Measurements from ENCODE around the gene TMEM132E. TPM values are rescaled to one million over a fixed set of nuclear protein-coding genes. Genes with fewer than 3 reads are reported as not detected.

The TMEM132E gene
- total RNA-seq, 1 donor from 2014 or later: not detected

DNA sequence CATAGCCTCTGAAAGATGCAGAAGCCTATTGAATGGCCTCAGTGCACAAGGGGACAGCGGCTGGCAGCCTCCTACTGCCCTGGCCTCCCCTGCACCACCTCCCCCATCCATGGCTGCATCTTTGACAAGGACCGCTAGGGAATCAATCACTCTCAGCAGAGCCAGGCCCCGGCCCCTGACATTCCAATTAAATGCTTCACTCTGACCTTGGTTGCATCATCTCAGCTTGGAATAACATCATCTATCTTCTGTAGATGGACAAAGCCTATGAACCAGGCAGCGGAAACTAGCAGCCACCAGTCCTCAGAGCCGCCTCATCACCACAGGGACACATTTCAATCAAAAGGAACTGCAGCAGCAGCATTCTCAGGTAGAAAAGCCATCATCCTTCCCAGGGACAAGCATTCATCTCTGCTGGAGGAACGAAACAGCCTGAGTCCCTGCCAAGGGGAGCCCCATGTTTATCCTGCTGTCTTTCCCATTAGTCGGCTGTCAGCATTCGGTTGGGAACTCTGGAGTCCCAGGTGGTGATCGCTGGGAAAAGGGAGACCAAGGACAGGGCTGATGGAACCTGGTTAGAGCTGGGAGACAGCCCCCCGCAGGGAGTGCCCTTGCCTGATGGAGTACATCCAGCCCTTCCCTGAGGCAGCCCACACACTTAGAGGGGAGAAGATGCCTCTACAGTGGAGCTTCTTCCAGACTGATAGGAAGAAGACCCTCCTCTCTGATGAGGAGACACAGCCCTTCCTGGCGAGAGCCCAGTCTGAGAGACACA lies 11.5 kb upstream of the TMEM132E start:
- TF ChIP-seq, protein P1, sequence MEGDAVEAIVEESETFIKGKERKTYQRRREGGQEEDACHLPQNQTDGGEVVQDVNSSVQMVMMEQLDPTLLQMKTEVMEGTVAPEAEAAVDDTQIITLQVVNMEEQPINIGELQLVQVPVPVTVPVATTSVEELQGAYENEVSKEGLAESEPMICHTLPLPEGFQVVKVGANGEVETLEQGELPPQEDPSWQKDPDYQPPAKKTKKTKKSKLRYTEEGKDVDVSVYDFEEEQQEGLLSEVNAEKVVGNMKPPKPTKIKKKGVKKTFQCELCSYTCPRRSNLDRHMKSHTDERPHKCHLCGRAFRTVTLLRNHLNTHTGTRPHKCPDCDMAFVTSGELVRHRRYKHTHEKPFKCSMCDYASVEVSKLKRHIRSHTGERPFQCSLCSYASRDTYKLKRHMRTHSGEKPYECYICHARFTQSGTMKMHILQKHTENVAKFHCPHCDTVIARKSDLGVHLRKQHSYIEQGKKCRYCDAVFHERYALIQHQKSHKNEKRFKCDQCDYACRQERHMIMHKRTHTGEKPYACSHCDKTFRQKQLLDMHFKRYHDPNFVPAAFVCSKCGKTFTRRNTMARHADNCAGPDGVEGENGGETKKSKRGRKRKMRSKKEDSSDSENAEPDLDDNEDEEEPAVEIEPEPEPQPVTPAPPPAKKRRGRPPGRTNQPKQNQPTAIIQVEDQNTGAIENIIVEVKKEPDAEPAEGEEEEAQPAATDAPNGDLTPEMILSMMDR (IDR thresholded peaks at IDR 0.05; ENCODE audit: insufficient read depth, low read length, severe bottlenecking): no peak

DNA sequence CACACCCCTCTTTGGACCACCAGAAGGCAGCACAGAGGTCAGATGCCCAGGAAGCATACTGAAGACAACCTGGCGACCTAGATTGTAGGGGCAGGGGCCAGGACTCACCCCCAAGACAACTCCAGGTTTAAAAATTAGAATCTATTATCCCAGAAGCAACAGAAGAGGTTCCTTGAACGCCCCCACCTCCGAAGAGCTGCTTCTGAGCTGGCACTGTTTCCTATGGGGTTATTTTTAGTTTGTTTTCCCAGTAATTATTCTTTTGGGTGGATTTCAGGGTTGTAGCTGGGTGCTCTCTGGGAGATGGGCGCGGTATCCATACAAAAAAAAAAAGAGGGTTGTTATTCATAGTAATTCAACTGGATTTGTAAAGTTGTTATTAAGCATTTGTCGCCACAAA lies 10.4 kb upstream of the TMEM132E start:
- TF ChIP-seq, protein P1 (IDR thresholded peaks at IDR 0.05; ENCODE audit: insufficient read depth, low read length, severe bottlenecking): no peak
- H3K36me3 ChIP-seq (ENCODE audit: control insufficient read depth, insufficient read depth, low read length): no peaks in the 10 kb centered on the region
- no peak for DNase-seq (ENCODE audit: low read depth)
- no peak for FAIRE-seq
- H3K4me3 ChIP-seq (ENCODE audit: low read depth, low read length): no peak overlapping the region
- H3K27me3 ChIP-seq (ENCODE audit: control insufficient read depth, insufficient read depth, low read length): no peaks in the 10 kb centered on the region

More for the DNA sequence above, 11.5 kb upstream of the TMEM132E start:
- Histone ChIP-seq H3K4me3 (ENCODE audit: low read depth, low read length) (no peak overlapping the region), H3K27me3 (ENCODE audit: control insufficient read depth, insufficient read depth, low read length) (no peaks in the 10 kb centered on the region), H3K36me3 (ENCODE audit: control insufficient read depth, insufficient read depth, low read length) (no peaks in the 10 kb centered on the region)
- FAIRE-seq (no peak), DNase-seq (ENCODE audit: low read depth) (no peak)

DNA sequence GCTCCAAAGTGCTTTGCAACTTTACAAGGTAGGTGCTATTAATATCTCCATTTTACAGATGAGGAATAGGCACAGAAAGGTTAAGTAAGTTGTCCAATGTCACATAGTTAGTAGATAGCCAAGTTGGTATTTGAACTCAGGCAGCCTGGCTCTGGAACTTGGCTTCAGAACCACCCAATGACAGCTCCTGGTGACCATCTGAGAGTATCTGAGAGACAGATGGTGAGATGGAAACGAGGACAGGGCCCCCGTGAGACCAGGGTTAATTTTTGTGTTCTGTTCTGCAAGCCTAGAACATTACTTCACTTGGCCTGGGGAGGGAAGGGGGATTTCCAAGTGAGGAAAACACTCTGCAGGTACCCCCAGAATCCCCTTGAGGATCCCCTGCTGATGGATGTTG lies 9.8 kb upstream of the TMEM132E start:
- H3K27me3 ChIP-seq (ENCODE audit: control insufficient read depth, insufficient read depth, low read length): no peaks in the 10 kb centered on the region
- DNase-seq (ENCODE audit: low read depth): no peak
- FAIRE-seq: no peak
- TF ChIP-seq, protein P1 (IDR thresholded peaks at IDR 0.05; ENCODE audit: insufficient read depth, low read length, severe bottlenecking): no peak
- H3K36me3 ChIP-seq (ENCODE audit: control insufficient read depth, insufficient read depth, low read length): no peaks in the 10 kb centered on the region
- no peak overlapping the region for H3K4me3 ChIP-seq (ENCODE audit: low read depth, low read length)

DNA sequence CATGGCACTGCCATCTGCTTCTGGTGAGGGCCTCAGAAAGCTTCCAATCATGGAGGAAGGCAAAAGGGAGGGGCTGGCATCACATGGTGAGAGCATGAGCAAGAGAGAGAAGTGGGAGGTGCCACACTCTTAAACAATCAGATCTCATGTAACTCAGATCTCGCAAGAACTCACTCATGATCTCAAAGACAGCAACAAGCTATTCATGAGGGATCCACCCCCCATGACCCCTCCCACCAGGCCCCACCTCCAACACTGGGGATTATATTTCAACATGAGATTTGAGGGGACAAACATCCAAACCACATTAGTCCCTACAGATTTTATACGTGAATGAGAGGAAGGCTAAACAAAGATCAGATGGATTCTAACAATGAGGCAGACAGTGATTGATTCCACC lies 8.9 kb upstream of the TMEM132E start:
- FAIRE-seq (no peak), DNase-seq (ENCODE audit: low read depth) (no peak)
- no peak overlapping the region for H3K4me3 ChIP-seq (ENCODE audit: low read depth, low read length)
- no peaks in the 10 kb centered on the region for H3K27me3 ChIP-seq (ENCODE audit: control insufficient read depth, insufficient read depth, low read length)
- H3K36me3 ChIP-seq (ENCODE audit: control insufficient read depth, insufficient read depth, low read length): no peaks in the 10 kb centered on the region
- TF ChIP-seq, protein P1 (IDR thresholded peaks at IDR 0.05; ENCODE audit: insufficient read depth, low read length, severe bottlenecking): no peak

DNA sequence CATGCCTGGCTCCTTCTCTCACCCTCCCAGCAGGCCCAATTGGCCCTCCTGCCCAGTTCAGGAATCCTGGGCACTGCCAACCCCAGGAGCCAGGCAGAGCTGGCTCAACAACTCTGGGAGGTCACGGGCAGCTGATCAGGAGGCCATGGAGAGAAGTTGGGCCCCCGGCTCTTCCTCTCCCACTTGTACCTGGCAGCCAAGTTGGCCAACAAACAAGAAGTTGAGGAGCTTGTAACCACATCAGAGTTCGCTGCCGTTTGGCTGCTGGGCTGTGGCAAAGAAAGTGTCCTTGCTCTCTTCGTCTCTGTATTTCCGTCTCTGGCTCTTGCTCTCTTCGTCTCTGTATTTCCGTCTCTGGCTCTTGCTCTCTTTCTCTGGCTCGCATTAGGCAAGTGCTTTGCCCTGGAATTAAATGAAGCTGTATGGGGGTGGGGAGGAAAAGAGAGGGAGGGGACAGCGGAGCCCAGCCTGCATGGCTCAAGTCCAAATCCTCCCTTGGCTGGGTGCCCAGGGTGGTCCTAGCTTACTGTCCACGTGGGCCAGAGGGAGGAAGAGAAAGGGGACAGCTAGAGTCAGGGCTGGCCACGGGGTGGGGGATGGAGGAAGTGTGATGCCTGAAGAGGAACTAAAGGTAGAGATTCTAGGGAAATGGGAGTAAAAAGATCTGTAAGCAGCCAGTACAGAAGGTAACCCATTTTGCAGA lies 7.8 kb upstream of the TMEM132E start:
- H3K27me3 ChIP-seq (ENCODE audit: control insufficient read depth, insufficient read depth, low read length): no peaks in the 10 kb centered on the region
- H3K4me3 ChIP-seq (ENCODE audit: low read depth, low read length): no peak overlapping the region
- TF ChIP-seq, protein P1 (IDR thresholded peaks at IDR 0.05; ENCODE audit: insufficient read depth, low read length, severe bottlenecking): no peak
- DNase-seq (ENCODE audit: low read depth) (no peak), FAIRE-seq (no peak)
- no peaks in the 10 kb centered on the region for H3K36me3 ChIP-seq (ENCODE audit: control insufficient read depth, insufficient read depth, low read length)

Data from bronchial epithelial cell (primary cell).